LNCAP (cell line): Measurements from ENCODE around the gene SGK1.

Experiments used
- TF ChIP-seq, protein P1 (sequence below): fragments of 450-650 bp; IDR thresholded peaks from 2 replicates; pipeline ENCODE4 v1.5.1; 2017; ENCODE audit warnings: mild to moderate bottlenecking

Gene SGK1

DNA sequence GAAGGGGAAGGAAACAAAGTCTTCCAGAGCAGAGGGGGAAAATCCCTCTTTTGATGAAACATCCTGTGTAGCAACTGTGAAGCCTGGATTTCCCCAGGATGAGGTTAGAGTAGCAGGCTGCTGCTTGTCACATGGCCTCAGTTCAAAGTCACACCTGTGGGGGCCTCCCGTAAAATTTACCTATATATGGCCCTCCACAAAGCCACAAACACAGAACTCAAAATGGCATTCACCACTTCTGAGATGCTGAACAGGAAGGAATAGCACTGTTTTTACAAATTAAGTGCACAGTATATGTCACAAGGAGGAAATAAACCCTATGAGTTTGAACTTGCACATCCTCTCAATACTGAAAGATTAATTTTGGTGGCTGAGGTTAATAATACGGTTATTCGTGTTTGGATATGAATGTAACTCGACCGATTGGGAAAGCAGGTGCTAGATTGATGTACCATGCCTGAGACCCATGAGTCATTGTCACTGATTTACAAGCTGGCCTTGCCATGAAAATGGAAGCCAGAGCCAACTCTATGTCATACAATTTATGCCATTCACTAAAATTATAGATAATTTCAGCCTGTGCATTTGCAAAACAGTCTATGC, 70.6 kb downstream of the SGK1 start:
- TF ChIP-seq, protein P1, sequence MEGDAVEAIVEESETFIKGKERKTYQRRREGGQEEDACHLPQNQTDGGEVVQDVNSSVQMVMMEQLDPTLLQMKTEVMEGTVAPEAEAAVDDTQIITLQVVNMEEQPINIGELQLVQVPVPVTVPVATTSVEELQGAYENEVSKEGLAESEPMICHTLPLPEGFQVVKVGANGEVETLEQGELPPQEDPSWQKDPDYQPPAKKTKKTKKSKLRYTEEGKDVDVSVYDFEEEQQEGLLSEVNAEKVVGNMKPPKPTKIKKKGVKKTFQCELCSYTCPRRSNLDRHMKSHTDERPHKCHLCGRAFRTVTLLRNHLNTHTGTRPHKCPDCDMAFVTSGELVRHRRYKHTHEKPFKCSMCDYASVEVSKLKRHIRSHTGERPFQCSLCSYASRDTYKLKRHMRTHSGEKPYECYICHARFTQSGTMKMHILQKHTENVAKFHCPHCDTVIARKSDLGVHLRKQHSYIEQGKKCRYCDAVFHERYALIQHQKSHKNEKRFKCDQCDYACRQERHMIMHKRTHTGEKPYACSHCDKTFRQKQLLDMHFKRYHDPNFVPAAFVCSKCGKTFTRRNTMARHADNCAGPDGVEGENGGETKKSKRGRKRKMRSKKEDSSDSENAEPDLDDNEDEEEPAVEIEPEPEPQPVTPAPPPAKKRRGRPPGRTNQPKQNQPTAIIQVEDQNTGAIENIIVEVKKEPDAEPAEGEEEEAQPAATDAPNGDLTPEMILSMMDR = no peak

- TF ChIP-seq, protein P1 = no peak
Observed at GRCh38 chr6:134245706-134246105, 72.2 kb downstream of the SGK1 start.

DNA sequence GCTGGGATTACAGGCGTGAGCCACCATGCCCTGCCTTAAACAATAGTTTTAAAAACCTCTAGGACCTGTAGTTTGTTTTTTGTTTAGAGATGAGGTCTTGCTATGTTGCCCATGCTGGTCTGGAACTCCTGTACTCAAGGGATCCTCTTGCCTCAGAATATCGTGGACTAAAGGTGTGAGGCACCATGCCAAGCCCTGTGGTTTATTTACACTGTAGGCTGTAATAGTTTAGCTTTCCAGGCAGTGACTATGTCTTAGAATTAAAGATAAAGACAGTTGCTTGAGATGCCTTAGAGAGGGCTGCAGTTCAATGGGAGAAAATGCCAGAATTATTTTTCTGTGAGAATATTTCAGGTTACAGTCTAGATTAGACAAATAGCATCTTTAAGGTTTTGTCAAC, 72.9 kb downstream of the SGK1 start:
- TF ChIP-seq, protein P1 = no peak

- TF ChIP-seq, protein P1 = no peak
Observed at GRCh38 chr6:134240665-134241431, 77.1 kb downstream of the SGK1 start.

DNA sequence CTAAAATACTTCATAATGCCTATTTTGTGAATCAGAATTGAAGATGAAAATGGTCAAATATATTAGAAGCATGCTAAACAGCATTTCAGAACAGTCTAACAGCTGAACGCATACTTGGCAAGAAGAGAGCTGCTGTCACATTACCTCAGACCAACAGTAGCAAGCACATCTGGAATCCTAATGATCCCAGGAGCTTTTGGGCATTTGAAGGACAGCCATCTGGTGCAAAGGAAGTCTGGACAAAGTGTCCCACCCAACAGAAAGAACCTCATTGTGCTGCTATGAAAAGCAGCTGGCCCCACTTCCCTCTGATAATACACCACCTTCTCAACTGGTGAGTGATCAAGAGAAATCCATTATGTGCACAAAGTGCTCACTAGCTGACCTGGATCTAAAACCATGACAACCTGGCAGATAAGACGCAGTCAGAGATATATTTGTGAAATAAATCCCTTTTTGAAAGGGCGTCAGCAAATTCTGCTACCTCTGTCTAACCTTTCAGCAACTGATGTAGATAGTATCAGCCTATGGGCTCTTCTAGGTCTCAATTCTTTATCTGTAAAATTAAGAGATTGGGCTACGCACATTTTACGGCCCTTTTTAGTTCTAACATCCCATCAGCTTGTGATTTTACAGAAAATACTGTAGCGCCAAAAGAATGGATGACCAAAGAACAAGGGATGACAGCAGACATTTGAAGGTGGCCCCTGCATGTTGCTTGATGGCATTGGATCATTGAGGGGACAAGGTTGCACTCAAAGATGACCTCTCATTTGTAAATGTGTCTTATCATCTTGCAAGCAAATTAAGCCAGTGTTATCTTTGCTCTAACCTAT, 78.7 kb downstream of the SGK1 start:
- TF ChIP-seq, protein P1 = no peak

- TF ChIP-seq, protein P1 = no peak
Observed at GRCh38 chr6:134238006-134238405, 79.9 kb downstream of the SGK1 start.

DNA sequence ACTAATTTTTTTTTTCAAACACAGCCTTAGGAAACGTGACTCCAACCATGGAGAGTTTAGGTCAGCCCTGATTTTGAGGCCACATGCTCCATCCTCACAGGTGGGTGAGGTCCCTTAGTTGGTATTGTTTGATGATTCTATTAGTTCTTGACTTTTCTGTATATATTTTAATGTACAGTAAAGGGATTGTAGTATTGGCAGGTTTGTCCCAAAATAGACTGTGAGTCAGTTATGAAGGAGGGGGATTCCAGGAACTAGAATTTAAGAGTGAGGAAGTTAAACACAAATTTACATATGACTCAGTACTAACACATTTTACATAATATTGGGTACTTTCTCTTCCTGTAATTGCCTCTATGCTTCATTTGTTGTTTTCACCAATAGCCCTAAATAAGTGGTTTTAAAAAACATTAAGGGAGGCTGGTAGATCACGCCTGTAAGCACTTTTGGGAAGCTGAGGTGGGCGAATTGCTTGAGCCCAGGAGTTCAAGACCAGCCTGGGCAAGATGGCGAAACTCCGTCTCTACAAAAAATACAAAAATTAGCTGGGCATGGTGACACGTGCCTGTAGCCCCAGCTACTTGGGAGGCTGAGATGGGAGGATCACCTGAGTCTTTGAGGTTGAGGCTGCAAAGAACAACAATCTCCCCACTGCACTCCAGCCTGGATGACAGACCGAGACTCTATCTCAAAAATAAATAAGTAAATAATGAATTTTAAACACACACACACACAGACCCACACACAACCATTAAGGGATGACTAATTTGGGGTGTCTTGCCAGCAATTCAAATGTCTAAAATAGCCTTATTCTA, 81.8 kb downstream of the SGK1 start:
- TF ChIP-seq, protein P1 = no peak
